Endodermal cell (in vitro differentiated cells): ENCODE results near the gene KLHL40. TPM values are rescaled to one million over a fixed set of nuclear protein-coding genes. Genes with fewer than 3 reads are reported as not detected.

ENCODE experiments used
- DNase-seq: peaks from one replicate; pipeline ENCODE4 v3.0.0-alpha.2; 2017
- H3K27ac ChIP-seq: 2 replicates; pipeline ENCODE4 v1.5.1; 2013; ENCODE audit warnings: mild to moderate bottlenecking, low read depth, low read length, moderate library complexity
- H3K27me3 ChIP-seq: 2 replicates; pipeline ENCODE4 v1.6.1; 2013; ENCODE audit warnings: mild to moderate bottlenecking, low read length, moderate library complexity; ENCODE audit not compliant: insufficient read depth, control insufficient read depth, poor library complexity, severe bottlenecking
- H3K36me3 ChIP-seq: 2 replicates; pipeline ENCODE4 v1.7.0; 2013; ENCODE audit warnings: mild to moderate bottlenecking, low read length, moderate library complexity; ENCODE audit not compliant: control insufficient read depth, insufficient read depth
- H3K4me1 ChIP-seq: one replicate; pipeline ENCODE4 v1.7.0; 2013; ENCODE audit warnings: low read length; ENCODE audit not compliant: control insufficient read depth, insufficient read depth
- H3K4me3 ChIP-seq: 2 replicates; pipeline ENCODE4 v1.5.1; 2013; ENCODE audit warnings: mild to moderate bottlenecking, low read length, moderate library complexity
- H3K9ac ChIP-seq: 2 replicates; pipeline ENCODE4 v1.6.1; 2013; ENCODE audit warnings: mild to moderate bottlenecking, low read length, moderate library complexity; ENCODE audit not compliant: poor library complexity, severe bottlenecking; ENCODE audit errors: extremely low read depth
- H3K9me3 ChIP-seq: 2 replicates; pipeline ENCODE4 v1.6.1; 2013; ENCODE audit warnings: mild to moderate bottlenecking, low read length, moderate library complexity; ENCODE audit not compliant: control insufficient read depth
- H3K27ac Mint-ChIP-seq: 2 replicates; pipeline ENCODE4 v1.8.0; 2020; ENCODE audit warnings: mixed read lengths
- H3K27me3 Mint-ChIP-seq: 2 replicates; pipeline ENCODE4 v1.8.0; 2021; ENCODE audit warnings: mild to moderate bottlenecking, mixed read lengths; ENCODE audit not compliant: insufficient read depth
- H3K36me3 Mint-ChIP-seq: 2 replicates; pipeline ENCODE4 v1.8.0; 2020; ENCODE audit warnings: low read depth, mixed read lengths
- H3K4me1 Mint-ChIP-seq: 2 replicates; pipeline ENCODE4 v1.8.0; 2020; ENCODE audit warnings: mixed read lengths
- H3K4me3 Mint-ChIP-seq: 2 replicates; pipeline ENCODE4 v1.8.0; 2020; ENCODE audit warnings: mild to moderate bottlenecking, moderate library complexity, mixed read lengths
- H3K9me3 Mint-ChIP-seq: 2 replicates; pipeline ENCODE4 v1.8.0; 2020; ENCODE audit warnings: mild to moderate bottlenecking, mixed read lengths
- WGBS, 2 experiments: methylation state at CpG; one replicate each; pipeline versions ENCODE4 v1.1.5 to v1.1.7; 2013; ENCODE audit warnings: missing lambda C conversion rate in 2 of 2, mixed read lengths in 1 of 2; ENCODE audit not compliant: insufficient coverage in 1 of 2, insufficient read length in 1 of 2; 5-methylcytosine and 5-hydroxymethylcytosine counted together
- total RNA-seq, 2 donors: library from RNA; stranded (reverse); fragmentation: NEBNext Ultra II Directional in 1 of 2; extraction: Animal tissue kit (Norgen Biotek cat#: 25700) in 1 of 2; gene quantifications; 2 replicates in 1 of 2; 3 replicates in 1 of 2; pipeline ENCODE4 v1.2.1, GENCODE V29; 2021
- TF ChIP-seq, protein P1 (sequence below): fragments of 200-600 bp; sonication (generic); conservative IDR thresholded peaks from 2 replicates; pipeline ENCODE4 v1.5.0; 2021; ENCODE audit warnings: antibody characterized with exemption, mild to moderate bottlenecking

The KLHL40 gene
- total RNA-seq, 2 donors from 2014 or later = not detected

DNA sequence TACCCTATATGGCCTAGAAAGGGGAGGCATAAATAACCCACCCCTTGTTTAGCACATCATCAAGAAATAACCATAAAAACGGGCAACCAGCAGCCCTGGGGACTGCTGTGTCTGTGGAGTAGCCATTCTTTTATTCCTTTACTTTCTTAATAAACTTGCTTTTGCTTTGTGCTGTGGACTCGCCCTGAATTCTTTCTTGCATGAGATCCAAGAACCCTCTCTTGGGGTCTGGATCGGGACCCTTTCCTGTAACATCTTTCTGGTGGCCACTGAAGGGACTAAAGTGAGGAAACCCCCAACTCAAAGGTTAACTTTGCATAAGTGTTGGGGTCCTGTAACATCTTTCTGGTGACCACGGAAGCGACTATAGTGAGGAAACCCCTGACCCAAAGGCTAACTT, 33.0 kb downstream of the KLHL40 start:
- peaks cover 14% of the 10 kb centered on the region for H3K9me3 ChIP-seq
- Mint-ChIP-seq H3K36me3 (no peaks in the 10 kb centered on the region), H3K4me3 (no peak overlapping the region), H3K27me3 (no peaks in the 10 kb centered on the region), H3K27ac (no peak overlapping the region), H3K9me3 (peaks cover 5% of the 10 kb centered on the region), H3K4me1 (peaks cover 8% of the 10 kb centered on the region)
- no peaks in the 10 kb centered on the region for H3K36me3 ChIP-seq
- WGBS, 2 experiments = 80 to 88% methylated on average over 2 to 5 of the region's 5 CpGs
- H3K9ac ChIP-seq = no peak overlapping the region
- H3K27ac ChIP-seq = no peak overlapping the region
- no peak for DNase-seq
- H3K4me1 ChIP-seq = no peaks in the 10 kb centered on the region
- no peak overlapping the region for H3K4me3 ChIP-seq
- H3K27me3 ChIP-seq = no peaks in the 10 kb centered on the region
- TF ChIP-seq, protein P1, sequence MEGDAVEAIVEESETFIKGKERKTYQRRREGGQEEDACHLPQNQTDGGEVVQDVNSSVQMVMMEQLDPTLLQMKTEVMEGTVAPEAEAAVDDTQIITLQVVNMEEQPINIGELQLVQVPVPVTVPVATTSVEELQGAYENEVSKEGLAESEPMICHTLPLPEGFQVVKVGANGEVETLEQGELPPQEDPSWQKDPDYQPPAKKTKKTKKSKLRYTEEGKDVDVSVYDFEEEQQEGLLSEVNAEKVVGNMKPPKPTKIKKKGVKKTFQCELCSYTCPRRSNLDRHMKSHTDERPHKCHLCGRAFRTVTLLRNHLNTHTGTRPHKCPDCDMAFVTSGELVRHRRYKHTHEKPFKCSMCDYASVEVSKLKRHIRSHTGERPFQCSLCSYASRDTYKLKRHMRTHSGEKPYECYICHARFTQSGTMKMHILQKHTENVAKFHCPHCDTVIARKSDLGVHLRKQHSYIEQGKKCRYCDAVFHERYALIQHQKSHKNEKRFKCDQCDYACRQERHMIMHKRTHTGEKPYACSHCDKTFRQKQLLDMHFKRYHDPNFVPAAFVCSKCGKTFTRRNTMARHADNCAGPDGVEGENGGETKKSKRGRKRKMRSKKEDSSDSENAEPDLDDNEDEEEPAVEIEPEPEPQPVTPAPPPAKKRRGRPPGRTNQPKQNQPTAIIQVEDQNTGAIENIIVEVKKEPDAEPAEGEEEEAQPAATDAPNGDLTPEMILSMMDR = no peak

DNA sequence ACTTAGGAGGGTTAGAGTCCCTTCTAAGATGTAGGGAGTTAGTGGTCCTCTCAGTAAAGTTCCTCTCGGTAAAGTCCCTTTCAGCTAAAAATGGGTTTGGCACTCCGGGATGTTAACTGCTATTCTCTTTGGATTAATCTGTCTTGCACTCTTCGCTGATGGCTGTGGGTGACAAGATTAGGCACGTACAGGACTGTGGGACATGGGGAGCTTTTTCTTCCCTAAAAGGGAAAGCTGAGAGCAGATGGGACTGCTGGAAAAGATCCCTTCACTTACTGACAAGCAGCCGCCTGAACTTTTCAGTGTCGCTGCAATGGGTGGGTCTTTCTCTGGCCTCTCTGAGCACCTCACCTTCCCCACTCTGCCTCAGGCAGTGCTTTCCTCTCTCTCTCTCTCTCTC, 33.7 kb downstream of the KLHL40 start:
- Histone ChIP-seq H3K4me1 (no peaks in the 10 kb centered on the region), H3K27ac (no peak overlapping the region), H3K4me3 (no peak overlapping the region), H3K9me3 (peaks cover 14% of the 10 kb centered on the region), H3K9ac (no peak overlapping the region), H3K27me3 (no peaks in the 10 kb centered on the region), H3K36me3 (no peaks in the 10 kb centered on the region)
- H3K27ac Mint-ChIP-seq = no peak overlapping the region
- no peak for DNase-seq
- H3K36me3 Mint-ChIP-seq = no peaks in the 10 kb centered on the region
- WGBS, 2 experiments = 83 to 87% methylated on average over 6 of the region's 6 CpGs
- H3K9me3 Mint-ChIP-seq = peaks cover 5% of the 10 kb centered on the region
- H3K4me1 Mint-ChIP-seq = peaks cover 7% of the 10 kb centered on the region
- TF ChIP-seq, protein P1 = no peak
- H3K4me3 Mint-ChIP-seq = no peak overlapping the region
- H3K27me3 Mint-ChIP-seq = no peaks in the 10 kb centered on the region

DNA sequence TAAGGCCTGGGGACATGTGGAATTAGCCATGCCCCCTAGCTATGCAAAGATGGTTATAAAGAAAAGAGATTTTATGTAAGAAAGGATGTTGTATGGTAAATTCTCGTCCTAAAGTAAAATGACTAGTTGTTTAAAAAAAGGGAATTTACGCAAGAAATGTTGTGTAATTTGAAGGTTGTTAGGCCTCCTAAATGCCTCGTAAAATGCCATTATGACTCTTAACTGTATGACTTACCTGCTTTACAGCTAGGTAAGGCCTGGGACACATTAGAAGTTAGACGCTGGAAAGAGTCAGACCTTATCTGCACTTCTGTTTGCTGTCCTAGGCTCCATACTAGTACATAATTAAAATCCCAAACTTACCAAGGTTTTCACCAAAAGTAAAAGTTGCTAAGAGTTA, 34.8 kb downstream of the KLHL40 start:
- H3K27me3 ChIP-seq = no peaks in the 10 kb centered on the region
- no peak overlapping the region for H3K27ac ChIP-seq
- H3K27ac Mint-ChIP-seq = no peak overlapping the region
- H3K9me3 Mint-ChIP-seq = peaks cover 5% of the 10 kb centered on the region
- H3K9ac ChIP-seq = no peak overlapping the region
- no peak overlapping the region for H3K4me3 ChIP-seq
- H3K36me3 Mint-ChIP-seq = no peaks in the 10 kb centered on the region
- TF ChIP-seq, protein P1 = no peak
- peaks cover 5% of the 10 kb centered on the region for H3K4me1 Mint-ChIP-seq
- no peak overlapping the region for H3K4me3 Mint-ChIP-seq
- WGBS, 2 experiments = 94 to 97% methylated on average over 3 to 4 of the region's 4 CpGs
- no peaks in the 10 kb centered on the region for H3K27me3 Mint-ChIP-seq
- no peaks in the 10 kb centered on the region for H3K4me1 ChIP-seq
- H3K36me3 ChIP-seq = no peaks in the 10 kb centered on the region
- no peak for DNase-seq
- peaks cover 14% of the 10 kb centered on the region for H3K9me3 ChIP-seq
